GM12864 (cell line): ENCODE measurements around the gene NDRG2.
A peak's percentile ranks its signal among the peaks of the same experiment; 100 is the strongest.

Experiments
- DNase-seq: peaks from one replicate; pipeline ENCODE4 v3.0.0-alpha.2; 2011; ENCODE audit warnings: low read depth
- H3K4me3 ChIP-seq: 2 replicates; pipeline ENCODE4 v1.5.1; 2011; ENCODE audit warnings: mild to moderate bottlenecking, low read depth, low read length, control low read depth
- TF ChIP-seq, protein P1 (sequence below): IDR thresholded peaks from 2 replicates; pipeline ENCODE4 v1.5.1; 2011; ENCODE audit warnings: low read depth, mild to moderate bottlenecking, moderate library complexity, low read length, control low read depth, inconsistent platforms; ENCODE audit errors: missing control alignments

The NDRG2 gene

DNA sequence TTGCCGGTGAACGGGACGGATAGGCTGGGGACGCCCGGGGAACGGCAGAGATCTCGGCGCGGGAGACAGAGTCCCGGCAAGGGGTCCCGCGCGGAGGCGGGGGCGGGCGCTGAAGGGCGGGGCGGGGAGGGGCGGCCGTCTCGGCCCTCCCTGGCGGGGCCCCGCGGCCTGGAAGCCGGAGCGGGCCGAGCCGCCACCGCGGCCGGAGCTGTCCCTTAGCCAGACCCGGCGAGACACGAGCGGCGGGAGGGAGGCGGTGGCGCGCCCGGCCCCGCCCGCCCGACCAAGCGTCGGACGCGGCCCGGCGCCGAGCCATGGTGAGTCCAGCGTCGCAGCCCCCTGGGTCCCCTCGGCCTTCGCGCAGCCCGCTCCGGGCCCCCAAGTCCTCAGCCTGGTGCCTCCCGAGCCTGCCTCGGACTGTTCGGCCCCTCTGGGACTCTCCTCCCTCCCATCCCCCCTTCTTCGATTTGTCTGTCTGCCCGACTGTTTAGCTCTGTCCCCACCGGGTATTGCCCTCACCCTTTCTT lies 45.3 kb upstream of the NDRG2 start, which contains the start of gene ARHGEF40:
ARHGEF40 (plus strand) TSS at position 222 of the 527 bp plus-strand sequence; CDS start at position 315, 93 bp downstream.
- DNase-seq = no peak
- TF ChIP-seq, protein P1, sequence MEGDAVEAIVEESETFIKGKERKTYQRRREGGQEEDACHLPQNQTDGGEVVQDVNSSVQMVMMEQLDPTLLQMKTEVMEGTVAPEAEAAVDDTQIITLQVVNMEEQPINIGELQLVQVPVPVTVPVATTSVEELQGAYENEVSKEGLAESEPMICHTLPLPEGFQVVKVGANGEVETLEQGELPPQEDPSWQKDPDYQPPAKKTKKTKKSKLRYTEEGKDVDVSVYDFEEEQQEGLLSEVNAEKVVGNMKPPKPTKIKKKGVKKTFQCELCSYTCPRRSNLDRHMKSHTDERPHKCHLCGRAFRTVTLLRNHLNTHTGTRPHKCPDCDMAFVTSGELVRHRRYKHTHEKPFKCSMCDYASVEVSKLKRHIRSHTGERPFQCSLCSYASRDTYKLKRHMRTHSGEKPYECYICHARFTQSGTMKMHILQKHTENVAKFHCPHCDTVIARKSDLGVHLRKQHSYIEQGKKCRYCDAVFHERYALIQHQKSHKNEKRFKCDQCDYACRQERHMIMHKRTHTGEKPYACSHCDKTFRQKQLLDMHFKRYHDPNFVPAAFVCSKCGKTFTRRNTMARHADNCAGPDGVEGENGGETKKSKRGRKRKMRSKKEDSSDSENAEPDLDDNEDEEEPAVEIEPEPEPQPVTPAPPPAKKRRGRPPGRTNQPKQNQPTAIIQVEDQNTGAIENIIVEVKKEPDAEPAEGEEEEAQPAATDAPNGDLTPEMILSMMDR = no peak

DNA sequence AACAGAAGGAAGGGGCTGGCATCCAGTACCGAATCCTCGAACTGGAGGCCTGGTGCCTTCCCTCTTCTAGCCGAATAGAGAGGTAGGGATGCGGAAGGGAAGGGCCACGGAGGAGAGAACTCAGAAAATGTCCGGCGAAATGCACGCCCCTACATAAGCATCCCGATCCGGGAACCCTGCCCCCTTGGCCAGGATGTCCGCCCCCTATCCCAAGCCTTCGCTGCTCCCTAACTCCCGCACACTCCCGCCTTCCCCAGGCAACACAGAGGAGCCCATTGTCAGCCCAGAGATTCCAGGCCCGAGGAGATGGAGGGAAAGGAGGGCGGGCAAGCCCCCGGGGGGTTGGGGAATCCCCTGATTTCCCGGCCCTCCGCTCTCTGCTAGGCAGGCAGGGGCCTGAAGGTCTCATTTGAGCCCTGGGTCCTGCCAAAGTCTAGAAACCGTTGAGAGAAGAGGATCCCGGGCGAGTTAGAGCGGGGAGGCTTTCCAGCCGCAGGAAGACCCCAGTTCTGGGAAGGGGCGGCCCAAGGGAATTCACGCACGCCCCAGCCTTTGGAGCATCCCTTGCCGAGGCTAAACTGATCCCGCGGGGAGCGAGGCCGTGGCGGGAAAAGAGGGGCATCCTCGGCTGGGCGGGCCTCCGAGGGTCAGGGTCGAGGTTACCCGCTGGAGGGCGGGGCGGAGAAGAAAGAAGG lies 44.7 kb upstream of the NDRG2 start:
- H3K4me3 ChIP-seq = no peak overlapping the region

More for the DNA sequence above, 45.3 kb upstream of the NDRG2 start, which contains the start of gene ARHGEF40:
- H3K4me3 ChIP-seq = peak within 1 kb of the TSS; percentile 37

DNA sequence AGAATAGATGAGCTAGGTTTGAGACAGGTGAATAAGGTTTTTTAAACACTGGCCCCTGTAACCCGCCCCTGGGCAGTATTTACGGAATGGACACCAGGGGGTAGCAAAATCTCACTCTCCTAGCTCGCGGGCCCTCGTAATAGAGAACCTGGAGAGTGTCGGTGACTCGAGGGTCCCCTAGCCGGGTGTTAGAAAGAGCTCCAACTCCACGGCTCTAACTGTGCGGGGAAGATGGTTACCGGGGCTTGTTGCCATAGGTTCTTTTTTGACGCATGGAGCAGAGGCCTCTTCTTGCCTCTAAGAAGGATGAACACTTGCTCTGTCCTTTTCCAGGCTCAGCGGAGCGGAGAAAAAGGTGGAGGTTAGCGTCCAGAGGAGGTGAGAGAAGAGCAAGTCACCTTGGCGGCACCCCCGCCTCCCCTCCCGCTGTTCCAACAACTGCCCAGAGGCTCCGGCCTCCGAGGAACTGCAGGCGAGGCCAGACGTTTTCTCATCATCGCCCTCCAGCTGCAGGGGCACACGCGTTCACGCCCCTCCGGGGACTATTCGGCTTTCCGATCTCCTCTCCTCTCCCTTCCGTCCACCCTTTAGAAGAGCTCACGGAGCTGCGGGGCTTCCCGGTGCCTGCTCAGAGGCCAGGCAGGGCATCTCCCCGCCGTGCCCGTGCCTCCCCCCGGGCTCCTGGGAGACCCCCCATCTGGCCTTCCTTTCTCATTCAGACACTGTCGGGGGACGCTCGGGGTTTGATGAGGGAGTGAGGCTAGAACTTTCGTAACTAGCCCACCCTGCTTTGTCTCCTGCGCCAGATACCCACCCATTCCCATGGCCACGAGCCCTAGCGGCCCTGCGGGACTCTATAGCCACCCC lies 43.9 kb upstream of the NDRG2 start:
- DNase-seq = no peak
- no peak overlapping the region for H3K4me3 ChIP-seq

More for the DNA sequence above, 44.7 kb upstream of the NDRG2 start:
- DNase-seq = no peak
- TF ChIP-seq, protein P1 = no peak

DNA sequence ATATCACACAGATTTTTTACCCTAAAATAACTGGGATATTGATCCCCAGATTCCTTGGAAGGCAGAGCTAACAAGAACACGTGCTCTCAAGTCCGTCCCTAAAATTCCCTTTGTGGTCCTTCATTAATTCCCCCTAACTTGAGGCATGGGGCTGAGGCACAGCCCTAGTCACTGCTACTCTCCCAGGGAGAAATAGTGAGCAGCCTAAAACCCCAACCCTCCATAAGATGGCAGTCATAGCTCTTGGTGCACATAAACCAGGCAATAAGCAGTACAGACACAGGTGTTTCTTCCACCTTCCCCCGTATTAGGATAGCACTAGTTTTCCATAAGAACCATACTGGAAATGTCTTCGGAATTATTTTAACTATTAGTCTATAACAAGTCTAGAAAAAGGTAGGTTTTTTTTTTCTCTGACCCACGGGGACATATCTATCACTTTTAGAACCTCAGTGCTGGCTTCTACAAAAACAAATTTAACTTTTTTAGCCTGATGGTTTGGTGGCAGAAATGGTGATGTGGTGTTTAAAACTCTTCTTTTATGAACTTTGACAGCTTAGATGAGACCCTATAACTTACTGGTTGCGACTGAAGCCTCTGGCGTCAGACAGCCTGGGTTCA lies 42.1 kb upstream of the NDRG2 start:
- no peak for DNase-seq
- no peak overlapping the region for H3K4me3 ChIP-seq
- TF ChIP-seq, protein P1 = peak; percentile 43

More for the DNA sequence above, 43.9 kb upstream of the NDRG2 start:
- TF ChIP-seq, protein P1 = peak; percentile 34

DNA sequence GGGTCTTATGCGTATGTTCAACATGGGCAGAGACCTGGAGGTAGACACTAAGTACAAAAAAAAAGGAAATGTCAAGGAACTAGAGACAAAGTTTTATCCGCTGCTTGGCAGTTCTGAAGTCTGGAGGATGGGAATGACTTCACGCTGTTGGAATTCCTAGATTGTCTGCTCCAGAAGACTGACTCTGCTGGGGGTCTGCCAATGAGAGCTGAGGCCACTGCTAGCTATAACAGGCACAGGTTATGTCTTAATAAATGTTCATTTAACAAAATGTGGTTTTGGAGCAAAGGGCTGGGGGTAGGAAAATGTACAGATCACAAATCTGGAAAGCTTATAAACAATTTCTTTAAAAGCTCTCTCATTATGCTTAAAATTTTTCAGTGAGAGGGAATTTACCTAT lies 38.6 kb upstream of the NDRG2 start:
- TF ChIP-seq, protein P1 = no peak
- DNase-seq = no peak
- H3K4me3 ChIP-seq = no peak overlapping the region

DNA sequence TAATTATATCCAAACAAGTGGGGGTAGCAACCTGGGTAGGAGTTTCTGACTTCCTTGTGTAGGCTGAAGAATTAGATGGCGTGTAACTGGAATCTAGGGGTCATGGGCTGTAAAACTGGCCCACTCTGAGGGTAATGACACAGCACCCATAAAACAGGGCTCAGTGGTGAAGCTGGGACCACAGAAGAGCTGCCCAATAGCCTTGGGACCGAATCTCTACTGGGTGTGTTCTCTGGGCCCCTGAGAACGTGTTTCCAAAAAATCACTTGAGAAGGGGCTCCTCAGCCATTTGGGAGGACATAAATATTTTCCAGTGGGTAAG lies 36.4 kb upstream of the NDRG2 start:
- no peak overlapping the region for H3K4me3 ChIP-seq
- no peak for DNase-seq
- TF ChIP-seq, protein P1 = no peak
